ENCODE results near the gene TLR6. TPM values are rescaled to one million over a fixed set of nuclear protein-coding genes. Genes with fewer than 3 reads are reported as not detected.

The TLR6 gene
- total and polyA plus RNA-seq, 10 of the 15 experiments (the other 5 are each of a cell fraction or from before 2014, with no cell fraction given): 1.1 to 49.4 (median 12.5) TPM

- 0 out of 2 replicates have a peak, but pooled peaks have one; percentile 18 for TF ChIP-seq DPF2 (IDR thresholded peaks at IDR 0.05)
- TF ChIP-seq MLLT1 (IDR thresholded peaks at IDR 0.05): peak; percentile 96
- no peak for TF ChIP-seq CBX5 (IDR thresholded peaks at IDR 0.05; ENCODE audit: low read depth)
- TF ChIP-seq POLR2AphosphoS2 (IDR thresholded peaks at IDR 0.05; ENCODE audit: low read depth, low read length): peak; percentile 60; the same call in 1 of the 2 replicates
- peak; percentile 87 for TF ChIP-seq ATF2 (IDR thresholded peaks at IDR 0.05; ENCODE audit: low read length)
- TF ChIP-seq SIN3A (IDR thresholded peaks at IDR 0.05; ENCODE audit: low read depth, low read length): no peak
- no peak for TF ChIP-seq TBL1XR1 (IDR thresholded peaks at IDR 0.05; ENCODE audit: low read depth, low read length)
- TF ChIP-seq SPI1 (IDR thresholded peaks at IDR 0.05; ENCODE audit: borderline replicate concordance, insufficient read depth, low read depth, low read length): no peak
- no peak for TF ChIP-seq ZZZ3 (IDR thresholded peaks at IDR 0.05; ENCODE audit: control insufficient read depth, insufficient read length, low read depth)
- no peak for TF ChIP-seq CUX1 (IDR thresholded peaks at IDR 0.05; ENCODE audit: insufficient replicate concordance, low read depth, low read length)
- 0 out of 2 replicates have a peak, but pooled peaks have one; percentile 51 for TF ChIP-seq PRDM15 (CRISPR knock-in tag; IDR thresholded peaks at IDR 0.05)
These were observed 40.5 kb downstream of the TLR6 start (continued) for GRCh38 chr4:38815885-38816782.
